Naive thymus-derived CD8-positive, alpha-beta T cell (primary cell): ENCODE measurements around the gene PDAP1. TPM values are rescaled to one million over a fixed set of nuclear protein-coding genes. Genes with fewer than 3 reads are reported as not detected.
"Not testable (repeated sequence)": the region's sequence is repeated elsewhere in the genome, so short reads cannot be mapped to it uniquely, and the experiment has no call there.

Experiments used
- ATAC-seq, 2 donors: fragments of 150-1000 bp; cut with Tn5 transposase in 1 of 2; sonication (Bioruptor Pico), chemical (Tn5 transposase) in 1 of 2; 1 replicate in 1 of 2; 2 replicates in 1 of 2; pipeline ENCODE4 v1.10.0; 2021; ENCODE audit warnings: mild to moderate bottlenecking in 2 of 2, moderate library complexity in 2 of 2
- POLR2A ChIA-PET: fragments of 350-600 bp; sonication (Branson Sonifier 250); formaldehyde crosslinking; loops from one replicate; lab custom pipeline; 2021; ENCODE audit warnings: antibody characterized with exemption; lab: Charles Lee
- DNase-seq, 10 donors: peaks; one replicate each; pipeline versions ENCODE4 v3.0.0 to v3.0.0-alpha.2; 2020 to 2022
- H3K27ac Mint-ChIP-seq, 10 donors: one replicate each; pipeline ENCODE4 v1.8.0; 2020 to 2022; ENCODE audit warnings: mild to moderate bottlenecking in 10 of 10, mixed read lengths in 10 of 10, moderate library complexity in 4 of 10, inconsistent platforms in 1 of 10
- H3K27me3 Mint-ChIP-seq, 5 donors: one replicate each; pipeline ENCODE4 v1.8.0; 2021 to 2022; ENCODE audit warnings: mixed read lengths in 5 of 5
- H3K36me3 Mint-ChIP-seq, 3 donors: one replicate each; pipeline ENCODE4 v1.8.0; 2020 to 2022; ENCODE audit warnings: mixed read lengths in 3 of 3, mild to moderate bottlenecking in 2 of 3, inconsistent platforms in 1 of 3
- H3K4me1 Mint-ChIP-seq, 4 donors: one replicate each; pipeline ENCODE4 v1.8.0; 2021 to 2022; ENCODE audit warnings: mixed read lengths in 4 of 4
- H3K4me3 Mint-ChIP-seq, 10 donors: one replicate each; pipeline ENCODE4 v1.8.0; 2020 to 2022; ENCODE audit warnings: mild to moderate bottlenecking in 10 of 10, mixed read lengths in 10 of 10, moderate library complexity in 6 of 10, inconsistent platforms in 1 of 10
- H3K9me3 Mint-ChIP-seq, 9 donors: one replicate each; pipeline ENCODE4 v1.8.0; 2020 to 2022; ENCODE audit warnings: mixed read lengths in 9 of 9, mild to moderate bottlenecking in 3 of 9, inconsistent platforms in 1 of 9, moderate library complexity in 1 of 9
- polyA plus RNA-seq, 3 donors: library from polyadenylated mRNA; unstranded; fragments of 300-500 nt; fragmentation: Illumina TruSeq; gene quantifications; one replicate each; pipeline ENCODE4 v1.2.3, GENCODE V29; 2021
- total RNA-seq, 8 experiments: library from RNA in 2 of 8; stranded (reverse) in 2 of 8; gene quantifications; one replicate each; pipeline ENCODE4 v1.2.3 and lab custom pipeline; 2021 to 2026

The PDAP1 gene
- total and polyA plus RNA-seq, 5 experiments from 2014 or later = 24.0 to 75.1 (median 35.6) TPM

DNA sequence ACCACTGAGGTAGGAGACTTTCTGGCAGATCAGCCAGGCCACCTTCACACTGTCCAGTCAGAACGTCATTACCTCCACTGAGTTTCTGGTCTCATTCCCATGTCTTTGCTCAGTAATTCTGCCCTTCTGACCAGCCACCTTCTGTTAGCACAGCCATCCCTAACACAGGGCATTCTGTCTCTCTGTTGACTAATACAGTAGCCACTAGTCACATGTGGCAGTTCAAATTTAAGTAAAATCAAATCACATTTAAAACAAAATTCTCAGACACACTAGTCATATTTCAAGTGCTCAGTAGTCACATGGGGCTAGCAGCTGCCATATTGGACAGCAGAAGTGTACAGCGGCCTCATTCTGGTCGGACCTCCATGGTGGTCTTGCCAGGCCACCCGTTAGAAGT, 37.7 kb upstream of the PDAP1 start:
- POLR2A ChIA-PET = interaction anchor here (1.3 kb wide), 1 partner anchor 15 kb away, joined by 3 read pairs; no protein-coding TSS in a partner anchor
- no peak overlapping the region for H3K4me3 Mint-ChIP-seq
- H3K4me1 Mint-ChIP-seq = peaks cover 12 to 26% (median 15%) of the 10 kb centered on the region in 4 donors
- no peaks in the 10 kb centered on the region for H3K27me3 Mint-ChIP-seq
- peak in 1 of 10 donors; percentile 0 for DNase-seq
- no peak for ATAC-seq
- peak overlapping the region in 1 of 10 donors; percentile 12 for H3K27ac Mint-ChIP-seq
- H3K9me3 Mint-ChIP-seq = no peaks in the 10 kb centered on the region
- peaks cover 0 to 58% (median 11%) of the 10 kb centered on the region in 3 donors for H3K36me3 Mint-ChIP-seq

DNA sequence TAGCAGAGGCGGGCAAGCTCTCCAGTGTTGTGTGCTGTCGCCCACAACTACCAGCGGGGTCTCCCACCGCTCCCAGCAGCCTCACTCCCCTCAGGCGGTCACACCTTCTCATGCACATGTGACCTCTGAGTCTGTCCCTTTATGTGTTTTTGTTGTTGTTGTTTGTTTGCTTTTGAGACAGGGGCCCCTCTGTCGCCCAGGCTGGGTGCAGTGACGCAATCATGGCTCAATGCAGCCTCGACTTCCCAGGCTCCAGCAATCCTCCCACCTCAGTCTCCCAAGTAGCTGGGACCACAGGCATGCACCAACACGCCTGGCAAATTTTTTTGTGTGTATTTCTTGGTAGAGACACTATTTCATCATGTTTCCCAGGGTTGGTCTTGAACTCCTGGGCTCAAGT, 31.8 kb upstream of the PDAP1 start:
- DNase-seq (peak in 1 of 10 donors; percentile 46), ATAC-seq (no peak)
- Mint-ChIP-seq H3K4me1 (peaks cover 21 to 52% (median 45%) of the 10 kb centered on the region in 4 donors), H3K36me3 (peaks cover 0 to 27% (median 4%) of the 10 kb centered on the region in 3 donors), H3K9me3 (no peaks in the 10 kb centered on the region), H3K4me3 (peak overlapping the region; percentile 90 to 99 (median 96)), H3K27ac (peak overlapping the region in 7 of 10 donors; percentile 91 to 98 (median 95)), H3K27me3 (no peaks in the 10 kb centered on the region)
- POLR2A ChIA-PET = interaction anchor here (2.3 kb wide), 1 partner anchor 118 kb away, joined by 10 read pairs; the partner anchor contains the start of gene ZNF655

DNA sequence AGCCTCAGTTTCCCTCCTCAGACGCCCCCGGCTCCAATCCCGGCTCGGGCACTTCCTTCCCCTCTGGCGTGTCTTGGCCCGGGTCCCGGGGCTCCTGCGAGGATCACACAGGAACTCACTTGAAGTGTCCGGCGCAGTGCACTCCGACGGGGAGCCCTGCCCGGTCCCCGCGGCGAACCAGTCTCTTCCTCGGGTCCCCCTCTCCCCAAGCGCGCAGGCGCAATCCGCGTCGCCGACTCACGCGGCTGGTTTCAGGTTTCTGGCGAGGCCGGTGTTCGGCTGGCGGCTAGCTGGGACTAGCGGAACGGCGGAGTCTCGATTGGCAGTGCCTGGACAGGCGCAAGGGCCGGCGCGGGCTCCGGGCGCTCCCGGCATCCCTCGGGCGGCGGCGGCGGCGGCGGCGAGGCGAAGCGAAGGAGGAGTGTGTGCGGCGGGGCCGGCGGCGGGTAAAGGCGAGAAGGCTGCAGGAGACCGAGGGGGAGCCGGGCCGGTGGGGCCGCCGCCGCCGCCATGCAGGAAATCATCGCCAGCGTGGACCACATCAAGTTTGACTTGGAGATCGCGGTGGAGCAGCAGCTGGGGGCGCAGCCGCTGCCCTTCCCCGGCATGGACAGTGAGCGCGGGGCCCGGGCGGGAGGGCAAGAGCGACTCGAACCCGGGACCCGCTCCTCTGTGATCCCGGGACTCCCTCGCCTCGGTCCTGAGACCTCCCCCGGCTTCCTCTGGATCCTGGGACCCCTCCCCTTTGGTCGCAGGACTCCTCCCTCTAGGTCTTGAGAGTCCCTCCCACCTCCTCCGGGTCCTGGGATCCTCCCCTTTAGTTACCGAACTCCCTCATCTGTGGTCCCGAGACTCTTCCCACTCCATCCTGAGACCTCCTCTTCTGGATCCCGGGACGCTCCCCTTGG, 30.4 kb upstream of the PDAP1 start, which contains the start of the genes CPSF4 and PTCD1:
TSS of gene CPSF4 (plus strand) at position 371 of the 908 bp plus-strand sequence. CDS start at position 511, 140 bp downstream.
TSS of gene PTCD1 (minus strand) at position 226 of the 908 bp plus-strand sequence. CDS start 3,556 bp downstream, outside the sequence.
- DNase-seq = peak; percentile 72 to 91 (median 80)
- ATAC-seq = peak; percentile 83 to 89
- Mint-ChIP-seq H3K4me3 (peak within 1 kb of the TSS; percentile 90 to 99 (median 96)), H3K9me3 (no peaks in the 10 kb centered on the region), H3K36me3 (peaks cover 0 to 29% (median 7%) of the 10 kb centered on the region in 3 donors), H3K27me3 (no peaks in the 10 kb centered on the region), H3K27ac (peak within 1 kb of the TSS; percentile 91 to 98 (median 96)), H3K4me1 (peaks cover 22 to 50% (median 43%) of the 10 kb centered on the region in 4 donors)
- POLR2A ChIA-PET = interaction anchor here (0.5 to 3.2 kb wide), 12 partner anchors 27 to 121 kb away, joined by 3 to 24 read pairs (median 4); partner anchors contain the start of genes ATP5MF, BUD31, FAM200A and PDAP1

DNA sequence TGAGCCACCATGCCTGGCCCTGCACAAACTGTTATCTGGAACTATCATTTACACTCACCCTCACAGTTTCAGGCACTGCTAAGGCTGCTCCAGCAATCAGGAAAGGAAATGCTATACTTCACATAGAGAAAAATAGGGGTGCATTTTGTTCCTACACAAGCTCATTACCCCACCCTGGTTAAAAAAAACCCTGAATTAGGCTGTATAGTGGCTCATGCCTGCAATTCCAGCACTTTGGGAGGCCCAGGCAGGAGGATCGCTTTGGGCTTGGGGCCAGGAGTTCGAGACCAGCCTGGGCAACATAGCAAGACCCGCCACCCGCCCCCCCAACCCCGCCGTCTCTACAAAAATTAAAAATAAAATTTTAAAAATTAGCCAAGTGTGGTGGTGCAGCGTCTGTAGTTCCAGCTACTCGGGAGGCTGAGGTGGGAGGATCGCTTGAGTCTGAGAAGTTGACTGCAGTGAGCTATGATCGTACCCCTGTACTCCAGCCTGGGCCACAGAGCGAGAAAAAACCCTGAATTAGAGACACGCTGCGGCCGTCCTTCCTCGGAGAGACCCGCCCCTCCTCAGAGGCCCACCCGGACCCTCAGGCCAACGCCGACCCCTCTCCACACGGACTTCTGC, 29.7 kb upstream of the PDAP1 start:
- H3K27me3 Mint-ChIP-seq = no peaks in the 10 kb centered on the region
- no peaks in the 10 kb centered on the region for H3K9me3 Mint-ChIP-seq
- peak overlapping the region; percentile 90 to 99 (median 96) for H3K4me3 Mint-ChIP-seq
- peaks cover 0 to 30% (median 10%) of the 10 kb centered on the region in 3 donors for H3K36me3 Mint-ChIP-seq
- H3K4me1 Mint-ChIP-seq = peaks cover 20 to 46% (median 40%) of the 10 kb centered on the region in 4 donors
- DNase-seq (no peak), ATAC-seq (peak; percentile 27 to 46)
- POLR2A ChIA-PET = interaction anchor here (0.5 to 3.2 kb wide), 12 partner anchors 15 to 122 kb away, joined by 3 to 24 read pairs (median 4); partner anchors contain the start of genes ATP5MF, BUD31, FAM200A and PDAP1
- peak overlapping the region; percentile 87 to 97 (median 96) for H3K27ac Mint-ChIP-seq

DNA sequence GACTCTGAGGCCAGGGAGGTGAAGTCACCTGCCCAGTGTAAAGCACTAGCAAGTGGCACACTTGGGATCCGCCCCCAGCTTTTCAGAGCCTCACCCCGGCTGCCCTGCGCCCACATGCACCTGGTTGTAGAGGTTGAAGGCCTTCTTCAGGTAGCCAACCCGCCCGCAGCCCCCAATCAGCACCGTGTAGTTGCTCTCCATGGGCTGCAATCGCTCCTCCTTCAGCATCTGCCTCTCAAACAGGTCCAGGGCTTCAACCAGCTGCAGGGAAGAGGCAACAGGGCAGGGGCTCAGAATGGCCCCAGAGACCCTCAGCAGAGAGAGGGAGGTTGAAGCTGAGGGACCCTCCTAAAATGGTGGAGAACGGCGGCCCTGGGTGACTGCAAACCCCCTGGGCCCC, 24.8 kb upstream of the PDAP1 start:
- ATAC-seq (no peak), DNase-seq (peak in 1 of 10 donors; percentile 58)
- no peak overlapping the region for H3K4me3 Mint-ChIP-seq
- peak overlapping the region in 2 of 10 donors; percentile 53 to 68 for H3K27ac Mint-ChIP-seq
- H3K27me3 Mint-ChIP-seq = no peaks in the 10 kb centered on the region
- POLR2A ChIA-PET = interaction anchor here (0.5 to 0.6 kb wide), 2 partner anchors 17 to 54 kb away, joined by 3 to 5 read pairs; no protein-coding TSS in a partner anchor
- peaks cover 0 to 53% (median 9%) of the 10 kb centered on the region in 3 donors for H3K36me3 Mint-ChIP-seq
- no peaks in the 10 kb centered on the region for H3K9me3 Mint-ChIP-seq
- H3K4me1 Mint-ChIP-seq = peaks cover 0 to 22% (median 11%) of the 10 kb centered on the region in 4 donors

DNA sequence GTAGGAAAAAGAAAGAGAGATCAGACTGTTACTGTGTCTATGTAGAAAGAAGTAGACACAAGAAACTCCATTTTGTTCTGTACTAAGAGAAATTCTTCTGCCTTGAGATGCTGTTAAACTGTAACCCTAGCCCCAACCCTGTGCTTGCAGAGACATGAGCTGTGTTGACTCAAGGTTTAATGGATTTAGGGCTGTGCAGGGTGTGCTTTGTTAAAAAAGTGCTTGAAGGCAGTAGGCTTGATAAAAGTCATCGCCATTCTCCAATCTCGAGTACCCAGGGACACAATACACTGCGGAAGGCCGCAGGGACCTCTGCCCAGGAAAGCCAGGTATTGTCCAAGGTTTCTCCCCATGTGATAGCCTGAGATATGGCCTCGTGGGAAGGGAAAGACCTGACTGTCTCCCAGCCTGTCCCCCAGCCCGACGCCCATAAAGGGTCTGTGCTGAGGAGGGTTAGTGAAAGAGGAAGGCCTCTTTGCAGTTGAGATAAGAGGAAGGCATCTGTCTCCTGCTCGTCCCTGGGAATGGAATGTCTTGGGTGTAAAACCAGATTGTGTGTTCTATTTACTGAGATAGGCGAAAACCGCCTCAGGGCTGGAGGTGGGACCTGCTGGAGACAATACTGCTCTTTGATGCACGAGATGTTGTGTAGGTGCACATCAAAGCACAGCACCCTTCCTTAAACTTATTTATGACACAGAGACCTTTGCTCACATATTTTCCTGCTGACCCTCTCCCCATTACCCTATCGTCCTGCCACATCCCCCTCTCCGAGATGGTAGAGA, 23.6 kb upstream of the PDAP1 start:
- DNase-seq = peak in 1 of 10 donors; percentile 15
- H3K27me3 Mint-ChIP-seq, H3K9me3 Mint-ChIP-seq, H3K4me3 Mint-ChIP-seq, POLR2A ChIA-PET, ATAC-seq: not testable (repeated sequence)
- H3K4me1 Mint-ChIP-seq = peaks cover 0 to 14% (median 5%) of the 10 kb centered on the region in 4 donors
- peaks cover 0 to 58% (median 9%) of the 10 kb centered on the region in 3 donors for H3K36me3 Mint-ChIP-seq
- H3K27ac Mint-ChIP-seq = peak overlapping the region in 2 of 10 donors; percentile 53 to 58

DNA sequence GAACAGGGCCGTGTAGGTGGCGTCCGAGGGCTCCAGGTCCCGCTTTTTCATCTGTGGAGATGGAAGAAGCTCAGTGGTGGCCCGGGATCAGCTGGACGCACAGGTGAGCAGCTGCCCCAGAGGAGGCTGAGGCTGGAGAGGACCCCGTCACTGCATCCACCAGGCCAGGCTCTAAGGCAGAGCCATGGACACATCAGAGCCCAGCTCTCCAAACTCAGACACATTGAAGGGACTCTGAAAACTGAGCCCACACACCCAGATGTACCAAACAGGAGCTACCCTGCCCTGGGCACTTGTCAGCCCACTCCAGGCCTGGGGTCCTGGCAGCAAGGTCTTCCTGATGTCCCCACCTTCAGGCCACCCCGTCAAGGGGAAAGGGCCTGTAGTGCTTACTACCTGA, 21.4 kb upstream of the PDAP1 start:
- POLR2A ChIA-PET = no interaction called here
- H3K36me3 Mint-ChIP-seq = peaks cover 0 to 66% (median 6%) of the 10 kb centered on the region in 3 donors
- no peaks in the 10 kb centered on the region for H3K9me3 Mint-ChIP-seq
- no peak overlapping the region for H3K4me3 Mint-ChIP-seq
- H3K27me3 Mint-ChIP-seq = no peaks in the 10 kb centered on the region
- ATAC-seq (no peak), DNase-seq (no peak)
- H3K27ac Mint-ChIP-seq = no peak overlapping the region
- H3K4me1 Mint-ChIP-seq = peaks cover 0 to 9% (median 1%) of the 10 kb centered on the region in 4 donors

DNA sequence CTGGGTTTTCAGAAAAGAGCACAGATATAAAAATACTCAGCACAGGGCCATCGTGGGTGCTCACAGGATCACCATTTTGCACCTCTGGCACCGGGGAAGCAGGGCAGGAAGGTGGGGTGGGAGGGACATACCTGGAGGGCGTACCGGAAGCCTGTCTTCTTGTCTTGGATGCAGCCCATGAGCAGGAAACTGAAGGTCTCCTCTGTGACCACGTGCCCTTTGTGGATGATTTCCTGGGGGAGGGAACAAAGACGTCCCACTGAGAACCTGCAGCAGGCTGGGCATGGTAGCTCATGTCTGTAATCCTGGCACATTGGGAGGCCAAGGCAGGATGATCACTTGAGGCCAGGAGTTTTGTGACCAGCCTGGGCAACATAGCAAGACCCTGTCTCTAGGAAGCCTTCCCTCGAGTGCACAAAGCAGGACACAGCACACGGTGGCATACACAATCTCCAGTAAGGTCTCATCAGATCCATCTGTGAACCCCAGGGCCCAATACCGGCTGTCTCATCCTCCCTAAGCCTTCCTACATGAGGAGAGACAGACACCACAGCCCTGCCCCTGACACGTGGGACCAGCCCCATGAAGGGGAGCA, 20.7 kb upstream of the PDAP1 start:
- Mint-ChIP-seq H3K27ac (peak overlapping the region in 7 of 10 donors; percentile 40 to 84 (median 76)), H3K27me3 (no peaks in the 10 kb centered on the region), H3K9me3 (no peaks in the 10 kb centered on the region), H3K4me3 (peak overlapping the region in 2 of 10 donors; percentile 11 to 13), H3K36me3 (peaks cover 0 to 64% (median 6%) of the 10 kb centered on the region in 3 donors), H3K4me1 (peaks cover 0 to 9% (median 1%) of the 10 kb centered on the region in 4 donors)
- ATAC-seq (peak; percentile 69 to 87), DNase-seq (peak in 5 of 10 donors; percentile 8 to 40 (median 25))
- POLR2A ChIA-PET = no interaction called here

DNA sequence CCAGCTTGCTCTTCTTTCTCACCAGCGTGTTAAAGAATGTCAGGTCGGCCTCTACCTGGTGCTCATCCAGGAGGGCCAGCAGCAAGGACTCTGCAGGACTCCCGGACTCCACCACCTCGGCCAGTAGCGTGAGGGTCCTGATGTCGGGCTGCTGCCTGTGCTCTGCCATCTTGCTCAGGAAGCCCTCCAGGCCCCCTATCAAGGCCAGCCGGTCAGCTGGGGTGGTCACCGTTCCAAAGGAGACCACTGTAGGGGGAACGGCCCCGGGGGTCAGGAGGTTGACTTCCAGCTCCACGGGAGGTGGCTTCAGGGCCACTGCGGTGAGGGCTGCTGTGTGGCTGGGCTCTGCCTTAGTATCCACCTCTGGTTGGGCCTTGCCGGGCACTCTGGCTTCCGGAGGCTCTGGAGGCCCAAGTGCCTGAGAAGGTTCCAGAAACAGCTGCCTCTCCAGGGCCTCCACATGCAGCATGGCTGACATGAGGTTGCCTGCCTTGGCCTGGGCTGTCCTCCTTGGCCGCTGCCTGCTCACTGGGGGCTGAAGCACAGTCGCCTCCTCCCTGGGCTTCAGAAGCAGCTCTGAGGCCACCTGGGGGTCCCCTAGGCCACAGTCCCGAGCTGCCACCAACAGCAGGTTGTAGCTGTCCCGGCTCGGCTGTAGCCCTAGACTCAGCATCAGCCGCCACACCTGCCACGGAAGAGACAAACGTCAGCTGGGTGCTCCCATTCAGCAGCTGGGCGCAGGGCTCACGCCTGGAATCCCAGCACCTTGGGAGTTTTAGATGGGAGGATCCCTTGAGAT, 16.7 kb upstream of the PDAP1 start:
- H3K4me3 Mint-ChIP-seq = no peak overlapping the region
- POLR2A ChIA-PET = interaction anchor here (0.9 to 1.1 kb wide), 2 partner anchors 25 to 53 kb away, joined by 3 to 6 read pairs; no protein-coding TSS in a partner anchor
- ATAC-seq (no peak), DNase-seq (no peak)
- peaks cover 0 to 14% (median under 1%) of the 10 kb centered on the region in 4 donors for H3K4me1 Mint-ChIP-seq
- peak overlapping the region in 2 of 10 donors; percentile 40 to 77 for H3K27ac Mint-ChIP-seq
- peaks cover 0 to 59% (median 1%) of the 10 kb centered on the region in 3 donors for H3K36me3 Mint-ChIP-seq
- H3K9me3 Mint-ChIP-seq = no peaks in the 10 kb centered on the region
- no peaks in the 10 kb centered on the region for H3K27me3 Mint-ChIP-seq

DNA sequence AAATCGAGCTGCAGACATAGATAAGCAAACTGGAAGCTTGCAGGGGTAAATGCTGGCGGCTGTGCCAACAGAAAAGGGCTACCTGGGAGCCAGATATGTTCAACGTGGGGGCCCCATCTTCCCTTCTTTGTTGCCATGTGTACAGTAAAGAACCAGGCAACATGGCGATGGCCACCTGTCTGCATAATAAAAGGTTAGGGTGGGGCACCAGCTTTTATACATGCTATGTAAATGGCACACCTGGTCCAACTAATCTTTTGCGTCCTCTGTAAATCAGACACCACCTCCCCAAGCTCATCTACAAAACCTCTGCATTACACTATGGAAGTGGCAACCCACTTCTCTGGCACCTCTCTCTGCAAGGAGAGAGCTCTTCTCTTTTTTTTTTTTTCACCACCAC, 14.2 kb upstream of the PDAP1 start:
- peak overlapping the region in 3 of 10 donors; percentile 17 to 61 (median 55) for H3K27ac Mint-ChIP-seq
- H3K4me1 Mint-ChIP-seq = peaks cover 0 to 4% (median under 1%) of the 10 kb centered on the region in 4 donors
- peaks cover 0 to 72% (median under 1%) of the 10 kb centered on the region in 3 donors for H3K36me3 Mint-ChIP-seq
- POLR2A ChIA-PET = interaction anchor here (0.6 to 0.7 kb wide), 4 partner anchors 15 to 105 kb away, joined by 3 to 4 read pairs (median 4); no protein-coding TSS in a partner anchor
- no peaks in the 10 kb centered on the region for H3K27me3 Mint-ChIP-seq
- no peak for ATAC-seq
- H3K4me3 Mint-ChIP-seq = no peak overlapping the region
- H3K9me3 Mint-ChIP-seq = no peaks in the 10 kb centered on the region
- DNase-seq = no peak
